WTC11 (cell line): ENCODE measurements around the gene SARDH. TPM values are rescaled to one million over a fixed set of nuclear protein-coding genes. Genes with fewer than 3 reads are reported as not detected.

Source experiments
- ATAC-seq: fragments of 200-7000 bp; cut with Tn5 transposase; 2 replicates; pipeline ENCODE4 v1.10.0; 2021; ENCODE audit warnings: mild to moderate bottlenecking, moderate library complexity
- CTCF ChIA-PET: fragments of 300-600 bp; sonication (Branson Sonifier 250); formaldehyde crosslinking; loops from one replicate; lab custom pipeline; 2021; ENCODE audit warnings: antibody characterized with exemption; lab: Charles Lee
- POLR2A ChIA-PET: fragments of 350-600 bp; sonication (Branson Sonifier 250); formaldehyde crosslinking; loops from one replicate; lab custom pipeline; 2021; ENCODE audit warnings: antibody characterized with exemption; lab: Charles Lee
- DNase-seq: peaks from one replicate; pipeline ENCODE4 v3.0.0; 2021; ENCODE audit warnings: low spot score
- H3K27ac Mint-ChIP-seq: 2 replicates; pipeline ENCODE4 v1.8.0; 2021; ENCODE audit warnings: mixed read lengths
- H3K27me3 Mint-ChIP-seq: 2 replicates; pipeline ENCODE4 v1.8.0; 2021; ENCODE audit warnings: low read depth, mild to moderate bottlenecking, moderate library complexity, mixed read lengths
- H3K36me3 Mint-ChIP-seq: 2 replicates; pipeline ENCODE4 v1.8.0; 2021; ENCODE audit warnings: mixed read lengths
- H3K4me1 Mint-ChIP-seq: 2 replicates; pipeline ENCODE4 v1.8.0; 2022; ENCODE audit warnings: mixed read lengths
- H3K4me3 Mint-ChIP-seq: 2 replicates; pipeline ENCODE4 v1.8.0; 2021; ENCODE audit warnings: mild to moderate bottlenecking, moderate library complexity, mixed read lengths
- H3K9me3 Mint-ChIP-seq: 2 replicates; pipeline ENCODE4 v1.8.0; 2021; ENCODE audit warnings: mixed read lengths
- CREB1 ChIP-seq: sonication (generic); formaldehyde crosslinking; IDR thresholded peaks from 2 replicates; pipeline ENCODE4 v1.8.0; 2023; ENCODE audit warnings: mild to moderate bottlenecking, missing genetic modification reagents
- E2F4 ChIP-seq: sonication (generic); formaldehyde crosslinking; IDR thresholded peaks from 2 replicates; pipeline ENCODE4 v1.8.1; 2022; ENCODE audit warnings: low read depth, mild to moderate bottlenecking, moderate library complexity, missing genetic modification reagents, borderline replicate concordance
- EMX1 ChIP-seq: fragments of 250-450 bp; sonication (Bioruptor Pico); IDR thresholded peaks from 2 replicates; pipeline ENCODE4 v1.8.0; 2021; ENCODE audit warnings: mild to moderate bottlenecking
- MXD4 ChIP-seq: fragments of 250-450 bp; sonication (Bioruptor Pico); IDR thresholded peaks from 2 replicates; pipeline ENCODE4 v1.8.0; 2021; ENCODE audit warnings: mild to moderate bottlenecking, moderate library complexity, borderline replicate concordance
- NFYB ChIP-seq: sonication (generic); formaldehyde crosslinking; conservative IDR thresholded peaks from 2 replicates; pipeline ENCODE4 v1.8.0; 2022; ENCODE audit warnings: low read depth, missing genetic modification reagents
- PRRX2 ChIP-seq: fragments of 250-450 bp; sonication (Bioruptor Pico); IDR thresholded peaks from 2 replicates; pipeline ENCODE4 v1.8.0; 2021; ENCODE audit warnings: mild to moderate bottlenecking
- SMAD3 ChIP-seq: sonication (generic); formaldehyde crosslinking; IDR thresholded peaks from 2 replicates; pipeline ENCODE4 v1.8.0; 2022; ENCODE audit warnings: missing genetic modification reagents, mild to moderate bottlenecking, borderline replicate concordance
- TCF7 ChIP-seq: sonication (generic); formaldehyde crosslinking; IDR thresholded peaks from 2 replicates; pipeline ENCODE4 v1.8.0; 2022; ENCODE audit warnings: mild to moderate bottlenecking, low read depth, missing genetic modification reagents, moderate library complexity
- TEAD4 ChIP-seq: sonication (generic); formaldehyde crosslinking; IDR thresholded peaks from 2 replicates; pipeline ENCODE4 v1.8.0; 2022; ENCODE audit warnings: mild to moderate bottlenecking, missing genetic modification reagents
- TP53 ChIP-seq: sonication (generic); formaldehyde crosslinking; IDR thresholded peaks from 2 replicates; pipeline ENCODE4 v1.8.1; 2023; ENCODE audit warnings: mild to moderate bottlenecking, missing genetic modification reagents
- ZBTB21 ChIP-seq: sonication (generic); formaldehyde crosslinking; IDR thresholded peaks from 2 replicates; pipeline ENCODE4 v1.8.1; 2023; ENCODE audit warnings: mild to moderate bottlenecking, missing genetic modification reagents, borderline replicate concordance
- ZNF219 ChIP-seq: sonication (generic); formaldehyde crosslinking; IDR thresholded peaks from 2 replicates; pipeline ENCODE4 v1.8.0; 2023; ENCODE audit warnings: missing genetic modification reagents, mild to moderate bottlenecking, borderline replicate concordance
- ZNF512 ChIP-seq: sonication (generic); formaldehyde crosslinking; IDR thresholded peaks from 2 replicates; pipeline ENCODE4 v1.8.1; 2022; ENCODE audit warnings: missing genetic modification reagents, borderline replicate concordance
- ZNF671 ChIP-seq: fragments of 250-450 bp; sonication (Bioruptor Pico); IDR thresholded peaks from 2 replicates; pipeline ENCODE4 v1.8.0; 2021; ENCODE audit warnings: mild to moderate bottlenecking
- total RNA-seq: library from RNA; stranded (reverse); gene quantifications from 3 replicates; pipeline ENCODE4 v1.2.3, GENCODE V29; 2021
- TF ChIP-seq, protein P1 (sequence below): sonication (generic); formaldehyde crosslinking; IDR thresholded peaks from 2 replicates; pipeline ENCODE4 v1.8.0; 2022; ENCODE audit warnings: mild to moderate bottlenecking, missing genetic modification reagents
- TF ChIP-seq, protein P2 (sequence below): fragments of 250-450 bp; sonication (Bioruptor Pico); IDR thresholded peaks from 2 replicates; pipeline ENCODE4 v1.9.0; 2021; ENCODE audit warnings: mild to moderate bottlenecking
- TF ChIP-seq, protein P3 (sequence below): sonication (generic); formaldehyde crosslinking; IDR thresholded peaks from 2 replicates; pipeline ENCODE4 v1.8.0; 2023; ENCODE audit warnings: missing genetic modification reagents
- TF ChIP-seq, protein P4 (sequence below): sonication (generic); formaldehyde crosslinking; IDR thresholded peaks from 2 replicates; pipeline ENCODE4 v1.8.1; 2023; ENCODE audit warnings: mild to moderate bottlenecking, missing genetic modification reagents

Gene SARDH
- total RNA-seq, 1 experiment from 2014 or later = 8.5 TPM

GRCh38 chr9:133672503-133673257 lies 65.5 kb downstream of the SARDH start (continued):
- TF ChIP-seq, protein P1, sequence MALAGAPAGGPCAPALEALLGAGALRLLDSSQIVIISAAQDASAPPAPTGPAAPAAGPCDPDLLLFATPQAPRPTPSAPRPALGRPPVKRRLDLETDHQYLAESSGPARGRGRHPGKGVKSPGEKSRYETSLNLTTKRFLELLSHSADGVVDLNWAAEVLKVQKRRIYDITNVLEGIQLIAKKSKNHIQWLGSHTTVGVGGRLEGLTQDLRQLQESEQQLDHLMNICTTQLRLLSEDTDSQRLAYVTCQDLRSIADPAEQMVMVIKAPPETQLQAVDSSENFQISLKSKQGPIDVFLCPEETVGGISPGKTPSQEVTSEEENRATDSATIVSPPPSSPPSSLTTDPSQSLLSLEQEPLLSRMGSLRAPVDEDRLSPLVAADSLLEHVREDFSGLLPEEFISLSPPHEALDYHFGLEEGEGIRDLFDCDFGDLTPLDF (CRISPR knock-in tag) = no peak

GRCh38 chr9:133671371-133671770 lies 66.8 kb downstream of the SARDH start:
- H3K9me3 Mint-ChIP-seq = peaks cover 4% of the 10 kb centered on the region; the same call in 1 of the 2 replicates
- DNase-seq (no peak), ATAC-seq (no peak)
- H3K27ac Mint-ChIP-seq = no peak overlapping the region
- no peak overlapping the region for H3K4me3 Mint-ChIP-seq
- H3K36me3 Mint-ChIP-seq = peaks cover 11% of the 10 kb centered on the region
- POLR2A ChIA-PET = no interaction called here
- peaks cover 19% of the 10 kb centered on the region for H3K4me1 Mint-ChIP-seq
- CTCF ChIA-PET = interaction anchor here (1.1 to 1.7 kb wide), 4 partner anchors 13 to 68 kb away, joined by 4 to 7 read pairs (median 4); no protein-coding TSS in a partner anchor
- H3K27me3 Mint-ChIP-seq = no peaks in the 10 kb centered on the region
- TF ChIP-seq, protein P2, sequence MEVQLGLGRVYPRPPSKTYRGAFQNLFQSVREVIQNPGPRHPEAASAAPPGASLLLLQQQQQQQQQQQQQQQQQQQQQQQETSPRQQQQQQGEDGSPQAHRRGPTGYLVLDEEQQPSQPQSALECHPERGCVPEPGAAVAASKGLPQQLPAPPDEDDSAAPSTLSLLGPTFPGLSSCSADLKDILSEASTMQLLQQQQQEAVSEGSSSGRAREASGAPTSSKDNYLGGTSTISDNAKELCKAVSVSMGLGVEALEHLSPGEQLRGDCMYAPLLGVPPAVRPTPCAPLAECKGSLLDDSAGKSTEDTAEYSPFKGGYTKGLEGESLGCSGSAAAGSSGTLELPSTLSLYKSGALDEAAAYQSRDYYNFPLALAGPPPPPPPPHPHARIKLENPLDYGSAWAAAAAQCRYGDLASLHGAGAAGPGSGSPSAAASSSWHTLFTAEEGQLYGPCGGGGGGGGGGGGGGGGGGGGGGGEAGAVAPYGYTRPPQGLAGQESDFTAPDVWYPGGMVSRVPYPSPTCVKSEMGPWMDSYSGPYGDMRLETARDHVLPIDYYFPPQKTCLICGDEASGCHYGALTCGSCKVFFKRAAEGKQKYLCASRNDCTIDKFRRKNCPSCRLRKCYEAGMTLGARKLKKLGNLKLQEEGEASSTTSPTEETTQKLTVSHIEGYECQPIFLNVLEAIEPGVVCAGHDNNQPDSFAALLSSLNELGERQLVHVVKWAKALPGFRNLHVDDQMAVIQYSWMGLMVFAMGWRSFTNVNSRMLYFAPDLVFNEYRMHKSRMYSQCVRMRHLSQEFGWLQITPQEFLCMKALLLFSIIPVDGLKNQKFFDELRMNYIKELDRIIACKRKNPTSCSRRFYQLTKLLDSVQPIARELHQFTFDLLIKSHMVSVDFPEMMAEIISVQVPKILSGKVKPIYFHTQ (CRISPR knock-in tag) = no peak
- TF ChIP-seq PRRX2 (CRISPR knock-in tag) = no peak
- TF ChIP-seq, protein P3, sequence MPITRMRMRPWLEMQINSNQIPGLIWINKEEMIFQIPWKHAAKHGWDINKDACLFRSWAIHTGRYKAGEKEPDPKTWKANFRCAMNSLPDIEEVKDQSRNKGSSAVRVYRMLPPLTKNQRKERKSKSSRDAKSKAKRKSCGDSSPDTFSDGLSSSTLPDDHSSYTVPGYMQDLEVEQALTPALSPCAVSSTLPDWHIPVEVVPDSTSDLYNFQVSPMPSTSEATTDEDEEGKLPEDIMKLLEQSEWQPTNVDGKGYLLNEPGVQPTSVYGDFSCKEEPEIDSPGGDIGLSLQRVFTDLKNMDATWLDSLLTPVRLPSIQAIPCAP = no peak
- no peak for TF ChIP-seq EMX1
- no peak for TF ChIP-seq NFYB (CRISPR knock-in tag)
- TF ChIP-seq ZNF671 (CRISPR knock-in tag) = no peak
- no peak for TF ChIP-seq ZNF219 (CRISPR knock-in tag)
- TF ChIP-seq CREB1 (CRISPR knock-in tag) = no peak
- TF ChIP-seq SMAD3 (CRISPR knock-in tag) = no peak
- no peak for TF ChIP-seq ZNF512 (CRISPR knock-in tag)
- TF ChIP-seq TEAD4 = no peak
- TF ChIP-seq, protein P4, sequence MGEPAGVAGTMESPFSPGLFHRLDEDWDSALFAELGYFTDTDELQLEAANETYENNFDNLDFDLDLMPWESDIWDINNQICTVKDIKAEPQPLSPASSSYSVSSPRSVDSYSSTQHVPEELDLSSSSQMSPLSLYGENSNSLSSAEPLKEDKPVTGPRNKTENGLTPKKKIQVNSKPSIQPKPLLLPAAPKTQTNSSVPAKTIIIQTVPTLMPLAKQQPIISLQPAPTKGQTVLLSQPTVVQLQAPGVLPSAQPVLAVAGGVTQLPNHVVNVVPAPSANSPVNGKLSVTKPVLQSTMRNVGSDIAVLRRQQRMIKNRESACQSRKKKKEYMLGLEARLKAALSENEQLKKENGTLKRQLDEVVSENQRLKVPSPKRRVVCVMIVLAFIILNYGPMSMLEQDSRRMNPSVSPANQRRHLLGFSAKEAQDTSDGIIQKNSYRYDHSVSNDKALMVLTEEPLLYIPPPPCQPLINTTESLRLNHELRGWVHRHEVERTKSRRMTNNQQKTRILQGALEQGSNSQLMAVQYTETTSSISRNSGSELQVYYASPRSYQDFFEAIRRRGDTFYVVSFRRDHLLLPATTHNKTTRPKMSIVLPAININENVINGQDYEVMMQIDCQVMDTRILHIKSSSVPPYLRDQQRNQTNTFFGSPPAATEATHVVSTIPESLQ (CRISPR knock-in tag) = no peak
- no peak for TF ChIP-seq ZBTB21
- TF ChIP-seq TP53 = no peak
- TF ChIP-seq MXD4 (CRISPR knock-in tag) = no peak
- TF ChIP-seq E2F4 = no peak
- TF ChIP-seq TCF7 (CRISPR knock-in tag) = no peak
